GM23338 (cell line): ENCODE results near the gene FAM117A. TPM values are rescaled to one million over a fixed set of nuclear protein-coding genes. Genes with fewer than 3 reads are reported as not detected.
A peak's percentile ranks its signal among the peaks of the same experiment; 100 is the strongest.

Experiments
- ATAC-seq: fragments of 200-7000 bp; cut with Tn5 transposase; 3 replicates; pipeline ENCODE4 v1.9.1; 2020
- DNase-seq: peaks from one replicate; pipeline ENCODE4 v3.0.0-alpha.2; 2015; ENCODE audit warnings: low spot score
- H2AFZ ChIP-seq: fragments of 200-600 bp; sonication (generic); 2 replicates; pipeline ENCODE4 v1.8.0; 2016; ENCODE audit warnings: antibody characterized with exemption, mild to moderate bottlenecking, moderate library complexity
- H3F3A ChIP-seq: fragments of 200-600 bp; sonication (generic); replicated peaks from 2 replicates; pipeline ENCODE4 v1.8.0; 2017; ENCODE audit warnings: antibody characterized with exemption, mixed run types, low read depth
- H3K27ac ChIP-seq: fragments of 200-600 bp; sonication (generic); 2 replicates; pipeline ENCODE4 v1.6.1; 2016; ENCODE audit warnings: low read depth
- H3K27me3 ChIP-seq: fragments of 200-600 bp; sonication (generic); 2 replicates; pipeline ENCODE4 v1.8.0; 2016; ENCODE audit warnings: mild to moderate bottlenecking, mixed run types, moderate library complexity; ENCODE audit not compliant: insufficient read depth
- H3K36me3 ChIP-seq: fragments of 200-600 bp; sonication (generic); 2 replicates; pipeline ENCODE4 v1.8.0; 2016; ENCODE audit warnings: mild to moderate bottlenecking; ENCODE audit not compliant: insufficient read depth
- H3K4me1 ChIP-seq: fragments of 200-600 bp; sonication (generic); 2 replicates; pipeline ENCODE4 v1.8.0; 2016; ENCODE audit warnings: mild to moderate bottlenecking, moderate library complexity; ENCODE audit not compliant: insufficient read depth
- H3K4me2 ChIP-seq: fragments of 200-600 bp; sonication (generic); 2 replicates; pipeline ENCODE4 v1.7.1; 2017; ENCODE audit warnings: mixed run types
- H3K4me3 ChIP-seq: fragments of 200-600 bp; sonication (generic); 2 replicates; pipeline ENCODE4 v1.6.1; 2016; ENCODE audit warnings: mixed run types
- H3K79me2 ChIP-seq: fragments of 200-600 bp; sonication (generic); replicated peaks from 2 replicates; pipeline ENCODE4 v1.8.0; 2017; ENCODE audit warnings: mild to moderate bottlenecking; ENCODE audit not compliant: insufficient read depth
- H3K9me2 ChIP-seq: fragments of 200-600 bp; sonication (generic); 2 replicates; pipeline ENCODE4 v1.8.0; 2017; ENCODE audit not compliant: insufficient read depth
- H4K20me1 ChIP-seq: fragments of 200-600 bp; sonication (generic); replicated peaks from 2 replicates; pipeline ENCODE4 v1.8.0; 2017; ENCODE audit warnings: mild to moderate bottlenecking; ENCODE audit not compliant: insufficient read depth
- H3K27ac Mint-ChIP-seq: 2 replicates; pipeline ENCODE4 v1.8.0; 2020; ENCODE audit warnings: inconsistent platforms, mild to moderate bottlenecking, moderate library complexity, mixed read lengths
- H3K27me3 Mint-ChIP-seq: 3 replicates; pipeline ENCODE4 v1.8.0; 2022; ENCODE audit warnings: low read depth, mild to moderate bottlenecking, moderate library complexity, mixed read lengths, inconsistent platforms; ENCODE audit not compliant: insufficient read depth, poor library complexity
- H3K36me3 Mint-ChIP-seq: 3 replicates; pipeline ENCODE4 v1.8.0; 2021; ENCODE audit warnings: low read depth, mild to moderate bottlenecking, inconsistent platforms, moderate library complexity, mixed read lengths
- H3K4me1 Mint-ChIP-seq: 3 replicates; pipeline ENCODE4 v1.8.0; 2020; ENCODE audit warnings: mild to moderate bottlenecking, inconsistent platforms, mixed read lengths
- H3K4me3 Mint-ChIP-seq: 3 replicates; pipeline ENCODE4 v1.8.0; 2021; ENCODE audit warnings: moderate library complexity, mild to moderate bottlenecking, inconsistent platforms, mixed read lengths
- H3K9me3 Mint-ChIP-seq: 3 replicates; pipeline ENCODE4 v1.8.0; 2020; ENCODE audit warnings: moderate library complexity, mild to moderate bottlenecking, inconsistent platforms, mixed read lengths
- EZH2 ChIP-seq: fragments of 200-600 bp; sonication (generic); IDR thresholded peaks from one replicate; pipeline ENCODE4 v1.8.0; 2017; ENCODE audit warnings: antibody characterized with exemption, mild to moderate bottlenecking, low read depth; ENCODE audit not compliant: unreplicated experiment
- JUNB ChIP-seq: IDR thresholded peaks from one replicate; pipeline ENCODE4 v1.6.1; 2016; ENCODE audit warnings: antibody characterized with exemption; ENCODE audit not compliant: unreplicated experiment
- POLR2AphosphoS5 ChIP-seq: IDR thresholded peaks from 2 replicates; pipeline ENCODE4 v1.6.1; 2016; ENCODE audit warnings: antibody characterized with exemption, low read depth
- ZNF114 ChIP-seq: fragments of 250-450 bp; sonication (Bioruptor Pico); IDR thresholded peaks from 2 replicates; pipeline ENCODE4 v1.5.0; 2020; ENCODE audit warnings: mild to moderate bottlenecking, moderate library complexity
- ZNF331 ChIP-seq: fragments of 250-450 bp; sonication (Bioruptor Pico); IDR thresholded peaks from 2 replicates; pipeline ENCODE4 v1.5.0; 2020; ENCODE audit warnings: low read depth, mild to moderate bottlenecking, moderate library complexity
- ZNF462 ChIP-seq: fragments of 250-450 bp; sonication (Bioruptor Pico); IDR thresholded peaks from 2 replicates; pipeline ENCODE4 v1.5.0; 2020; ENCODE audit warnings: mild to moderate bottlenecking, moderate library complexity
- polyA plus RNA-seq: library from polyadenylated mRNA; unstranded; fragments of >200 nt; fragmentation: Nextera tagmentation; extraction: Ambion mirVana; gene quantifications from 2 replicates; pipeline ENCODE4 v1.2.1, GENCODE V29; 2016
- total RNA-seq: library from RNA; depleted of rRNA; stranded (reverse); fragments of >200 nt; shearing (Covaris generic); gene quantifications from 2 replicates; pipeline ENCODE4 v1.2.3, GENCODE V29; 2014
- TF ChIP-seq, protein P1 (sequence below), 2 experiments: fragments of 200-600 bp in 1 of 2; sonication (generic) in 1 of 2; conservative IDR thresholded peaks; 2 replicates each; pipeline versions ENCODE4 v1.5.1 to v1.6.1; 2016 to 2017; ENCODE audit warnings: antibody characterized with exemption in 2 of 2, low read depth in 2 of 2, mild to moderate bottlenecking in 2 of 2, moderate library complexity in 1 of 2
- TF ChIP-seq, protein P2 (sequence below): IDR thresholded peaks from 2 replicates; pipeline ENCODE4 v1.6.1; 2016; ENCODE audit warnings: antibody characterized with exemption

The FAM117A gene
- total and polyA plus RNA-seq, 2 experiments from 2014 or later: 21.3 to 46.4 TPM

DNA sequence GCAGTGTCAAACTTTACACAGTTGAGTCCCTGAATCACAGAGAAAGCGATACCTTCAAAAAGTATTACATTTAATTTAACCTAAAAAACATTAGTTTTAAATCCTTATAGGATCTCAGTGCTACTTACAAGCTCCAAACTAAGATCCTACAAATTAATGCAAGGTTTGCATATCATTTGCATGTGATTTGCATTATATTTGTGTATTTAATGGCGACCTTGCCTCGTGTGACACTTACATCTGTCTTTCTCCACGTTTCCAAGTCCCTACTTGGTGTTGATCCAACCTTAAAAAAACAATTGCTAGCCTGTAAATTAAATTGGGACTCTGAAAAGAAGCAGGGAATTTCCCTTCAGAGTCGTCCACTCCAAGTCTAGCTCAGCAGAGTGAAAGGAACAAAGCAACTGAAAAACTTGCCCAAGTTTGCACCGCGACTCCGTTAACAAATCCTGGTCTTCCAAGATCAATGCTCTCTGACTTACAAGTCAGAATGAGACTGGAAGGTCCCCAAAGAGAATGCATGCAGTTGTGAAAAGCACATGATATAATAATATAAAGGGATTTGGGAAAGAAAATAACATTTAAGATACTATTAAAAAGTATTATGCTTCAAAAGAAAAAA, 739 bp upstream of the FAM117A start (continued):
- TF ChIP-seq, protein P1, sequence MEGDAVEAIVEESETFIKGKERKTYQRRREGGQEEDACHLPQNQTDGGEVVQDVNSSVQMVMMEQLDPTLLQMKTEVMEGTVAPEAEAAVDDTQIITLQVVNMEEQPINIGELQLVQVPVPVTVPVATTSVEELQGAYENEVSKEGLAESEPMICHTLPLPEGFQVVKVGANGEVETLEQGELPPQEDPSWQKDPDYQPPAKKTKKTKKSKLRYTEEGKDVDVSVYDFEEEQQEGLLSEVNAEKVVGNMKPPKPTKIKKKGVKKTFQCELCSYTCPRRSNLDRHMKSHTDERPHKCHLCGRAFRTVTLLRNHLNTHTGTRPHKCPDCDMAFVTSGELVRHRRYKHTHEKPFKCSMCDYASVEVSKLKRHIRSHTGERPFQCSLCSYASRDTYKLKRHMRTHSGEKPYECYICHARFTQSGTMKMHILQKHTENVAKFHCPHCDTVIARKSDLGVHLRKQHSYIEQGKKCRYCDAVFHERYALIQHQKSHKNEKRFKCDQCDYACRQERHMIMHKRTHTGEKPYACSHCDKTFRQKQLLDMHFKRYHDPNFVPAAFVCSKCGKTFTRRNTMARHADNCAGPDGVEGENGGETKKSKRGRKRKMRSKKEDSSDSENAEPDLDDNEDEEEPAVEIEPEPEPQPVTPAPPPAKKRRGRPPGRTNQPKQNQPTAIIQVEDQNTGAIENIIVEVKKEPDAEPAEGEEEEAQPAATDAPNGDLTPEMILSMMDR (conservative IDR thresholded peaks at IDR 0.05; ENCODE audit: low read depth in 2 of 2): no peak

DNA sequence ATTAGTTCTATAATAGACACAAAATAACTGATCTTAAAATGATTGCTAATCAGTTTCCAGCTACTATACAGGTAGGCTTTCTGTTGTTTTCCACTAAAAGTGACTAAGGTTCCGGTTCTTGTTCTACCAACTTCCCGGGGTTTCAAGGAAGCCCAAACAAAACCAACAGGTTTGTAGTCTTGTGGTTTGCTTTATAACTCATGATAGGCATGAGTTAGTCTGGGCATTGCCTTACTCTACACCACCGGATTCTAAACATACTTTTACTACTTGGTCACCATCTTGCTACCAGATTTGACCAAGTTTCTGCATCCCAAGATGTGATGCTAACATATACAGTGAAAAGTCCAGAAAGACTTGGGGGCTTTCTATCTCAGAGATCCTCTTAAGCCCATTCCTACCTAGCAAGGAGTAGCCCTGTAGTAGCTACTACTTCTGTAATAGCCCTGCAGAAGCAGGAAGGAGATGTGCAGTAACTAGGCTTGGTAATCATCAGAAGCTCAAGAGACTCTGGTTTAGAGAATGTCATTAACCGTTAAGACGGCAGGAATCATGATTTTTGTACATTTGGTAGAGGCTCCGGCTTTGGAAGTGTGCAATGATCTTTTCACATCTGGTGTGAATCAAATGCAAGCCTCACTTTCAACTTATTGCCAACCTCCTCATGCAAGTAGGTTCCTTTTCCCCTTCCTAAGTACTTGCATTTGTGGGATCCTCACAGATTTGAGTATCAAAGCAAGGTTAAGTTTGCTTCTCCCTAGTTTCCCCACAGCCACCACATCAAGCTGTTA, 1.6 kb downstream of the FAM117A start:
- Mint-ChIP-seq H3K4me1 (peaks cover 41% of the 10 kb centered on the region), H3K36me3 (no peaks in the 10 kb centered on the region; the same call in 1 of the 3 replicates), H3K27ac (no peak overlapping the region), H3K9me3 (no peaks in the 10 kb centered on the region; the same call in 2 of the 3 replicates), H3K27me3 (peaks cover 11% of the 10 kb centered on the region), H3K4me3 (peak overlapping the region; percentile 88)
- H4K20me1 ChIP-seq: peaks cover 49% of the 10 kb centered on the region
- H3K4me2 ChIP-seq: peak overlapping the region; percentile 86
- H3K4me3 ChIP-seq: peak overlapping the region; percentile 78
- no peak overlapping the region for H3K27ac ChIP-seq
- no peaks in the 10 kb centered on the region for H3K9me2 ChIP-seq
- no peaks in the 10 kb centered on the region for H3F3A ChIP-seq
- H2AFZ ChIP-seq: no peak overlapping the region
- no peaks in the 10 kb centered on the region for H3K27me3 ChIP-seq
- no peak for TF ChIP-seq EZH2
- TF ChIP-seq POLR2AphosphoS5: no peak
- TF ChIP-seq JUNB: no peak
- TF ChIP-seq, protein P2, sequence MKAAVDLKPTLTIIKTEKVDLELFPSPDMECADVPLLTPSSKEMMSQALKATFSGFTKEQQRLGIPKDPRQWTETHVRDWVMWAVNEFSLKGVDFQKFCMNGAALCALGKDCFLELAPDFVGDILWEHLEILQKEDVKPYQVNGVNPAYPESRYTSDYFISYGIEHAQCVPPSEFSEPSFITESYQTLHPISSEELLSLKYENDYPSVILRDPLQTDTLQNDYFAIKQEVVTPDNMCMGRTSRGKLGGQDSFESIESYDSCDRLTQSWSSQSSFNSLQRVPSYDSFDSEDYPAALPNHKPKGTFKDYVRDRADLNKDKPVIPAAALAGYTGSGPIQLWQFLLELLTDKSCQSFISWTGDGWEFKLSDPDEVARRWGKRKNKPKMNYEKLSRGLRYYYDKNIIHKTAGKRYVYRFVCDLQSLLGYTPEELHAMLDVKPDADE: no peak
- no peak for TF ChIP-seq ZNF462
- TF ChIP-seq, protein P1 (conservative IDR thresholded peaks at IDR 0.05; ENCODE audit: low read depth in 2 of 2): no peak
- TF ChIP-seq ZNF331 (CRISPR knock-in tag): no peak
- TF ChIP-seq ZNF114 (CRISPR knock-in tag): no peak
- no peak for DNase-seq
- peaks cover 61% of the 10 kb centered on the region for H3K79me2 ChIP-seq
- no peak for ATAC-seq
- no peaks in the 10 kb centered on the region for H3K36me3 ChIP-seq
- peaks cover 33% of the 10 kb centered on the region for H3K4me1 ChIP-seq
